Vagina (tissue), 2 donors: ENCODE results near the gene TMEM86A.

ENCODE experiments used
- POLR2A ChIP-seq, 2 donors: fragments of 450-650 bp; IDR thresholded peaks; one replicate each; pipeline ENCODE4 v1.6.1; 2017; ENCODE audit warnings: antibody characterized with exemption in 2 of 2, mild to moderate bottlenecking in 2 of 2, moderate library complexity in 2 of 2
- POLR2AphosphoS5 ChIP-seq, 2 donors: sonication (generic); formaldehyde crosslinking; IDR thresholded peaks; one replicate each; pipeline ENCODE4 v1.9.0; 2017; ENCODE audit warnings: antibody characterized with exemption in 2 of 2, mild to moderate bottlenecking in 2 of 2, low read depth in 1 of 2; ENCODE audit not compliant: insufficient read depth in 1 of 2
- TF ChIP-seq, protein P1 (sequence below), 3 experiments: fragments of 450-650 bp in 2 of 3; fragments of 200-600 bp in 1 of 3; sonication (generic) in 1 of 3; IDR thresholded peaks; one replicate each; pipeline ENCODE4 v1.5.1; 2017 to 2019; ENCODE audit warnings: antibody characterized with exemption in 3 of 3, mild to moderate bottlenecking in 2 of 3, moderate library complexity in 2 of 3

DNA sequence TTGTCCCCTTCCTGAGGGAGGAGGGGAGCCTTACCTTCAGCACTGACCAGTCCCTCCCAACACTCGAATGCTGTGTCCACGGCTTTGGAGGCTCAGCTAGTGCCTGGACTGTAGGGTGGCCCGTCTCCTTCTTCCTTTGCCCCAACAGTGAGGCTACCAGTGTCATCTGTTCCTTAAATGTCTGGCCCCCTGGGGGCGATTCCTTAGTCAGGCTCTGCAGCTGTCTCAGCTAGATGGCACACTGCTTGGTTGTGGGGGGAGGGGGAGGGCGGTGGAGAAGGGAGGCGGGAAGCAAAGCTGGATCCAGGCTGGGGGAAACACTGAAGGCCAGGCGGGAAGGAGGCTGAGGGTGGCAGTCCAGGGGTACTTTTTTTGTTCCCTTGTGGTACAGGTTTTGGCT, 27.5 kb downstream of the TMEM86A start, which contains the start of gene IGSF22:
- TF ChIP-seq, protein P1, sequence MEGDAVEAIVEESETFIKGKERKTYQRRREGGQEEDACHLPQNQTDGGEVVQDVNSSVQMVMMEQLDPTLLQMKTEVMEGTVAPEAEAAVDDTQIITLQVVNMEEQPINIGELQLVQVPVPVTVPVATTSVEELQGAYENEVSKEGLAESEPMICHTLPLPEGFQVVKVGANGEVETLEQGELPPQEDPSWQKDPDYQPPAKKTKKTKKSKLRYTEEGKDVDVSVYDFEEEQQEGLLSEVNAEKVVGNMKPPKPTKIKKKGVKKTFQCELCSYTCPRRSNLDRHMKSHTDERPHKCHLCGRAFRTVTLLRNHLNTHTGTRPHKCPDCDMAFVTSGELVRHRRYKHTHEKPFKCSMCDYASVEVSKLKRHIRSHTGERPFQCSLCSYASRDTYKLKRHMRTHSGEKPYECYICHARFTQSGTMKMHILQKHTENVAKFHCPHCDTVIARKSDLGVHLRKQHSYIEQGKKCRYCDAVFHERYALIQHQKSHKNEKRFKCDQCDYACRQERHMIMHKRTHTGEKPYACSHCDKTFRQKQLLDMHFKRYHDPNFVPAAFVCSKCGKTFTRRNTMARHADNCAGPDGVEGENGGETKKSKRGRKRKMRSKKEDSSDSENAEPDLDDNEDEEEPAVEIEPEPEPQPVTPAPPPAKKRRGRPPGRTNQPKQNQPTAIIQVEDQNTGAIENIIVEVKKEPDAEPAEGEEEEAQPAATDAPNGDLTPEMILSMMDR (IDR thresholded peaks at IDR 0.05): no peak
- no peak for TF ChIP-seq POLR2A (IDR thresholded peaks at IDR 0.05)
- TF ChIP-seq POLR2AphosphoS5 (IDR thresholded peaks at IDR 0.05; ENCODE audit: insufficient read depth in 1 of 2, low read depth in 1 of 2): no peak
